Esophagus muscularis mucosa (tissue), 3 donors: ENCODE measurements around the gene FRMD4A.

Experiments
- POLR2A ChIP-seq: fragments of 450-650 bp; IDR thresholded peaks from one replicate; pipeline ENCODE4 v1.6.1; 2017; ENCODE audit warnings: antibody characterized with exemption, moderate library complexity, mild to moderate bottlenecking, low read depth
- POLR2AphosphoS5 ChIP-seq, 2 donors: sonication (generic); formaldehyde crosslinking; IDR thresholded peaks; one replicate each; pipeline ENCODE4 v1.6.1; 2017; ENCODE audit warnings: antibody characterized with exemption in 2 of 2
- TF ChIP-seq, protein P1 (sequence below), 3 experiments: fragments of 200-600 bp in 2 of 3; fragments of 450-650 bp in 1 of 3; sonication (generic) in 2 of 3; IDR thresholded peaks; one replicate each; pipeline ENCODE4 v1.5.1; 2017 to 2019; ENCODE audit warnings: antibody characterized with exemption in 3 of 3, mild to moderate bottlenecking in 2 of 3, moderate library complexity in 1 of 3

DNA sequence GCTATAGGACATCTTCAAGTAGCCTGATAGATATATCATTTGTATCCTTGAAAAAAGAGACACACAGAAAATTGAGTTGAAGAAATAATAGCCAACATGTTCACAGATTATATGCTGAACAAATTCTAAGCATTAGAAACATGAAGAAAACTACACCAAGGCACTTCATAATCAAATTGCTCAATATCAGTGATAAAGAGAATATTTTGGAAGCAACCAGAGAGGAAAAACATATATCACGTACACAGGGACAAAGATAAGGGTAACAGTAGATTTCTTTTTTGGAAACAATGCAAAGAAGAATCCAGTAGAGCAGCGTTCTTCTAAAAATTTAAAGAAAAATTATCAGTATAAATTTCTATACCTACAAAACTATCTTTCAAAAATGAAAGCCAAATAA is 6.0 kb upstream of the FRMD4A start:
- TF ChIP-seq POLR2AphosphoS5 (IDR thresholded peaks at IDR 0.05) (no peak), POLR2A (no peak)
- TF ChIP-seq, protein P1, sequence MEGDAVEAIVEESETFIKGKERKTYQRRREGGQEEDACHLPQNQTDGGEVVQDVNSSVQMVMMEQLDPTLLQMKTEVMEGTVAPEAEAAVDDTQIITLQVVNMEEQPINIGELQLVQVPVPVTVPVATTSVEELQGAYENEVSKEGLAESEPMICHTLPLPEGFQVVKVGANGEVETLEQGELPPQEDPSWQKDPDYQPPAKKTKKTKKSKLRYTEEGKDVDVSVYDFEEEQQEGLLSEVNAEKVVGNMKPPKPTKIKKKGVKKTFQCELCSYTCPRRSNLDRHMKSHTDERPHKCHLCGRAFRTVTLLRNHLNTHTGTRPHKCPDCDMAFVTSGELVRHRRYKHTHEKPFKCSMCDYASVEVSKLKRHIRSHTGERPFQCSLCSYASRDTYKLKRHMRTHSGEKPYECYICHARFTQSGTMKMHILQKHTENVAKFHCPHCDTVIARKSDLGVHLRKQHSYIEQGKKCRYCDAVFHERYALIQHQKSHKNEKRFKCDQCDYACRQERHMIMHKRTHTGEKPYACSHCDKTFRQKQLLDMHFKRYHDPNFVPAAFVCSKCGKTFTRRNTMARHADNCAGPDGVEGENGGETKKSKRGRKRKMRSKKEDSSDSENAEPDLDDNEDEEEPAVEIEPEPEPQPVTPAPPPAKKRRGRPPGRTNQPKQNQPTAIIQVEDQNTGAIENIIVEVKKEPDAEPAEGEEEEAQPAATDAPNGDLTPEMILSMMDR (IDR thresholded peaks at IDR 0.05): no peak
